HG03066 (cell line): ENCODE measurements around the gene GMPR2.
"Not testable (repeated sequence)": the region's sequence is repeated elsewhere in the genome, so short reads cannot be mapped to it uniquely, and the experiment has no call there.

Experiments used
- ATAC-seq: cut with Tn5 transposase; IDR thresholded peaks from one replicate; pipeline ENCODE4 v1.9.1; 2021; ENCODE audit warnings: low read depth; ENCODE audit not compliant: unreplicated experiment

GMPR2 gene

DNA sequence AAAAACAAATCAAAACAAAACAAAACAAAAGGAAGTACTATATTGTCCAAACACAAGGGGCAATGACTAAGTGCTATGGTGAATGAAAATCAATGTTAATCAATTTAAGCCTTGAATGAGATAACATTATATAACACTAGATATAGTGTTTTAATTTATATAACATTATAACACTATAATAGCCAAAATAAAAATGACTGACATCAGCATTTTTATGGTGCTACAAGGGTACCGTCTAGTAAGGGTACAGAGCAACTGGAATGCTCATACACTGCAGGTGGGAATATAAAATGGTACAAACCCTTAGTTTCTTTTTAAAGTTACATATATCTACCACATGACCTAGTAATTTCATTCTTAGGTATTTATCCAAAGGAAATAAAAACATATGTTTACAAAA is 6.3 kb upstream of the GMPR2 start:
- ATAC-seq, result no peak

DNA sequence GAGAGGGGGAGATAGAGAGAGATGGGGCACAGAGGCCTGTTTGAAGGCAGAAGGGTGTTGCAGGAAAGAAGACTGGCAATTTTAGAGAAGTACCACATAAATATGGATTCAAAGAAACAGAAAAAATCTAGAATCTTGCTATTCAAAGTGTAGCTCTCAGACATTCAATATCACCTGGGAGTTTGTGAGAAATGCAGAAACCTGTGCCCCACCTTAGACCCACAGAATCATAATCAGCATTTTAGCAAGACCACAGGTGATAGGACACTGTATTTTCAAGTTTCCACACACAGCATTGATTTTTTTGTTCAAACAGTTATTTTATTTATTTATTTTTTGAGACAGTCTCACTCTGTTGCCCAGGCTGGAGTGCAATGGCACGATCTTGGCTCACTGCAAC is 3.8 kb upstream of the GMPR2 start:
- ATAC-seq, result no peak

DNA sequence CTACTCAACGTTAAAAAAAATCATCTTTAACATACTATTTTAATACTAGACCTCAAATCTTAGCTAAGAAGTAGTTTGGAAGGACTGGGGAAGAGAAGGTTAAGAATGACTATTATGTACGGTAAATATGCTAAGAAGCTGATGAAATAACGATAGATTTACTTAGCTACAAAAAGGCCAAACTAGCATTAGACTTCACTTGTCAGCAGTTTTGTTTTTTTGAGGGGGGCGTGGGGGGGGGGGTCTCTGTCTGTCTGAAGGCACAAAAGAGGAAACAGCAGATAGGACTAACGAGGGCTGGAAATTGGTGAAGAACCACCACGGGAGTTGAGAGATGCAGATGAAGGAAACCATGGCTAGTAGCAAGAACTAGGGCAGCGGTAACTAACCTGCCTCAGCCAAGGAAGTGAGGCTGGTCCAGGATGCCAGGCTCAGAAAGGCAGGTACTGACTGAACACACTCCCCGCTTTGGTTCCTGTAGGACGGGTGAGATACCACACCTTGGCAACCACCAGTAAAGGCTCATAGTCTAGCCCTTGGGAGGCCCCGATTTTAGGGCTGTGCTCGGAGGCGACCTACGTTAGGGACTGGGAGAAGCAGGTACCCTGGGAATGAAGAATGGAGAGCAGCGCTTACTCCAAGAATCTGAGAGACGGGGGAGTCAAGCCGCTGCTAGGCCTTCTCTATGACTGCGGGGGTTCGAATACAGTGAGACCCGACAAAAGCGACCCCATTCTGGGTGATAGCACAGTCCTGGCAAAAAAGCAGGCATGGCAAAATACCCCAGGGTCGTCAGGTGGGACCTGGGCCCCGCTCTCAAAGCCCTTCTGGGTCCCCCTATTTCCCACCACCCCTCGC is 1.2 kb upstream of the GMPR2 start:
- no peak for ATAC-seq

DNA sequence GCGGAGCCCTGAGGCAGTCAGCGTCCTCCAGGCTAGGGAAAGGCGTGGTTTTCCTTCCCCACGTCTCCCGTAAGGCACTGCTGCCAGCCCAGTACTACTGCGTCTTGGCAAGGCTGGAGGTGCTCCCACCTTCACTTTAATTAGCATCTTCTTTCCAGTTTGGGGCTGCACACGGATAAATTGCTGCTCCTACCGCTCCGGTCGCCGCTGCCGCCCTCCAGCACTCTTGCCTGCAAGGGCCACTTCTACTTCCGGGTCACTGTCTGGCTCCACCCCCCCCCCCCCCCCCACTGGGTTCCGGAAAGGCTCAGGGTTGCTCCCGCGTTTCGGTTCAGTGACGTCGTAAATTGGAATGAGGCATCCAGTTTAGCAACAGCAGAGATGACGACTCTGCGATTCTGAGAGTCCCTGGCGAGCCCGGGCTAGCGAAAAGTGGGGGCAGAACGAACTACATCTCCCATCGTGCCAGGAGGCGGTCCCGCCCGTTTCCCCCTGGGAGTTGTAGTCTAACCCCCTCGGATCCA is 546 bp upstream of the GMPR2 start, which contains the start of gene NEDD8:
NEDD8 (minus strand) TSS at position 247 of the 524 bp plus-strand sequence; CDS start at position 147, 100 bp downstream.
- peak; percentile 78 for ATAC-seq

DNA sequence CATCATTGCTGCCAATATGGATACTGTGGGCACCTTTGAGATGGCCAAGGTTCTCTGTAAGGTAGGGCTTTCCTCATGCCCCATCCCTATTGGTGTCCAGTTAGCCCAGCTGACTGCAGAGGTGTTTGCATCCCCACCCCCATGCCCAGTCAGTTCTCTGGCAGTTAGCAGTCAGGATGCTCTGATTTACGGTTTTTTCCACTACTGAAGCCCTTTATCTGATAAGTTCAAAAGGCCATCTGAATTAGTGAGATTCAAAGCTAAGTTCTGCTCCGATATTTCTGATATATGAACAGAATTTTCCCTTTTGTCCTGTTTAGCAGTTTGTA is 773 bp downstream of the GMPR2 start:
- no peak for ATAC-seq

DNA sequence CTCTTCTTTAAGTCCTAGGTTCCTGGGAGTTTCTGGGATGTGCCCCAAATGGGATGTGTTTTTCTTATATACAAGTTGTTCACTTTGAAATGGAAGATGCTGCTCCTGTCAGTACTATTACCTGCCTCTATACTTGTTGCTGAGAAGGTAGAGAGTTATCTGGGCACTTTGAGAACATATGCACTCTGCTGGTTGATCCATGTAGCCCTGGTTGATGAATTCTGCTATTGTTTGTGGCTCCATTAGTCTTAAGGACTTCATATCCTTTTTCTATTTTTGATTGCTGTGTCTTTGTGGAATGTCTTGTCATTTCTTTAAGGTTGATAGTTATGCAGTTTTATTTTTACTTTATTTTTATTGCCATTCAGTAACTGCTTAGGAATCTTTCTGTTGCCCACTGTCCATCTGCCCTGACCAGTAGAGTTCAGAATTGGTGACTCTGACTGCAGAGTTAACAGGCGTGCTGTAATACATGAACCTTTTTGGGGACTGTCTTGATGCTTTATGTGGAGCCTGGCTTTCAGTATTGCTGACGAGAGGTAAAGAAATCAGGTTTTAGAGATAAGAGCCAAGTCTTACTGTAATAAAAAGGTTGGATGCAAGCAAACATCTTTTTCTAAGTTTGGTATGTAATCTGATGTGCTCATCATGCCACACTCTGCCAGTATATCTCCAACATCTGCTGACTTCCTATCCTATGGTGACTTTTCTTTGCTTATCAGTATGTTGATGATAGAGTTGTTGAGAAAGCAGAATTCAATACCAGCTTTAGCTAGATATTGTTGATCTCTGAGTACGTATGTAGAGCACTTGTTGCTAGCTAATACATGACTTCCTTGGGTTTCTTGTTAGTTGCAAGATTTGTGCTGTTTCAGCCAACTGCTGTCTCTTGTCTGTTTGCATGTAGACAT is 1.6 kb downstream of the GMPR2 start:
- no peak for ATAC-seq

DNA sequence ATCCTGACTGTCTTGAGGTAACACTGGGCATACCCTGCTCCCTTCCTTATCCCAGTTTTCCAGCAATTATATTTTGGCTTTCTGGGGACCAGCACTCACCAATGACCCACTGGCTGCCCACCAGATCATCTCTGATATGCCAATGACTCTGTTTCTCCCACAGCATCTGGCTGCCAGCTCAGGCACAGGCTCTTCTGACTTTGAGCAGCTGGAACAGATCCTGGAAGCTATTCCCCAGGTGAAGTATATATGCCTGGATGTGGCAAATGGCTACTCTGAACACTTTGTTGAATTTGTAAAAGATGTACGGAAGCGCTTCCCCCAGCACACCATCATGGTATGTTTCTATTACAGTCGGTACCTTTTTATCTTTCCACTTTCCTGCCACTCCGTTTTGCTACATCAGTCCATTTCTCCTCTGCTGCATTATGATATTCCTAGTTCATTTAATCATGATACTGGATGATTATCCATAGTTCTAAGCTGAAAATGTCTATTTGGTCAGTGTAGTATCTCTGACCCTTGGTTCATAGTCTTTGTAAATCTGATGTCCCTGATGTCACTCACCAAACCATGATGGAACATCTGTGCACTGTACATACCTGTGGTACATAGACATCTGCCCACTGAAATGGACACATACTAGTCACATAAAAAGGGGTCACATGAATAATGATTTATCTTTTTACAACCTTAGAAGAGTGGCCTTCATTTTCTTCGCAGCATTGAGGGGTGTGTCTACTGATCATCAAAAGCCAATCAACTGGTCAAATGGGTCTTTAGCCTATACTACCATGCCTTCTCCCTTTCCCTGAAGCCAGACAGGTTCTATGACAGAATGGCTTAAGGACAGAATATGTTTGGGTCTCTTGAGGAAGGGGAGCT is 3.3 kb downstream of the GMPR2 start:
- ATAC-seq, result no peak

DNA sequence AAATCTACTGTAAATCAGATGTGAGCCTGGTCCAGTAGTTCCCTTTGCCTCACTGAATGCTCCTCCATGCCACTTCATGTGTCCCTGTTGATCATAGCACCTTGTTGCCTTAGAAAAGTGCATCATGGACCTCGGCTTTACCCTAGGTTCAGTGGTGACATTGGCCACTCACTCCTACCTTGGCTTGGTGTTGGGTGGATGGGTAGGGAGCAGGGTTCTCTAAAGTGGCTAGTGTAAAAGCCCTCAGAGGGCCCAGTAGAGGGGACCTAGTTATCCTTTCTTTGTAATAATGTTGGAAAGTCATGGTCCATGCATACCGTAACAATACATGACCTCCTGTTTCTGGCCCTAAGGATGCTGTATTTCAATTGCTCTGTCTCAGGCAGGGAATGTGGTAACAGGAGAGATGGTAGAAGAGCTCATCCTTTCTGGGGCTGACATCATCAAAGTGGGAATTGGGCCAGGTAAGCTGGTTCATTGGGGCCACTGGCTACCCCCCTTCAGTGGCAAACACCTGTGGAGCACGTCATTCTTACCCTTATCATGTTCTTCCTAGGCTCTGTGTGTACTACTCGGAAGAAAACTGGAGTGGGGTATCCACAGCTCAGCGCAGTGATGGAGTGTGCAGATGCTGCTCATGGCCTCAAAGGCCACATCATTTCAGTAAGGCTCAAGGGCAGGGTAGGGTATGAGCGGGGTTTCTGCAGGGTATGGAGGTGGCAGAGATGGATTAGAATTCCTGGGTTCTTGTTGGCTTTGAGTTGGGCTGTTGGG is 4.1 kb downstream of the GMPR2 start:
- no peak for ATAC-seq

DNA sequence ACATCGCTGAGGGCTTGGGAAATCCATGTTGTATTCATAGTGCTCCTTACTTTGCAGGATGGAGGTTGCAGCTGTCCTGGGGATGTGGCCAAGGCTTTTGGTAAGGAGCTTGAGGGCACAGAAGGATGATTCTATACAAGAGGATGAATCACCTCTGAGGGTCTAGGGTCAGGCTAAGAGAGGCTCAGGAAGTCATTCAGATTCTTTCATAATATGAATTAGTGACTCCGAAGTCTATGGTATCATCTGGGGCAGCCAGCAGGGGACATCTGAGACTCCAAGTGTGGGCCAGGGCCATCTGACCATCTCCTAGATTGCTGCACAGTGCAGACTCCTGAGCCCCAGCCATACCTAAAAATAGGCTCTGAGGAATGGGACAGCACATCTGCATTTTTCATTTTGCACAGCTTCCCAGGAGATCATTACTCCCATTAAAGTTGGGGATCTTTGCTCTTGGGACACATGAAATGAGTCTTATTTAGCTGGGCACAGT is 4.8 kb downstream of the GMPR2 start:
- no peak for ATAC-seq

GRCh38 chr14:24238123-24238522 is 5.4 kb downstream of the GMPR2 start:
- no peak for ATAC-seq

DNA sequence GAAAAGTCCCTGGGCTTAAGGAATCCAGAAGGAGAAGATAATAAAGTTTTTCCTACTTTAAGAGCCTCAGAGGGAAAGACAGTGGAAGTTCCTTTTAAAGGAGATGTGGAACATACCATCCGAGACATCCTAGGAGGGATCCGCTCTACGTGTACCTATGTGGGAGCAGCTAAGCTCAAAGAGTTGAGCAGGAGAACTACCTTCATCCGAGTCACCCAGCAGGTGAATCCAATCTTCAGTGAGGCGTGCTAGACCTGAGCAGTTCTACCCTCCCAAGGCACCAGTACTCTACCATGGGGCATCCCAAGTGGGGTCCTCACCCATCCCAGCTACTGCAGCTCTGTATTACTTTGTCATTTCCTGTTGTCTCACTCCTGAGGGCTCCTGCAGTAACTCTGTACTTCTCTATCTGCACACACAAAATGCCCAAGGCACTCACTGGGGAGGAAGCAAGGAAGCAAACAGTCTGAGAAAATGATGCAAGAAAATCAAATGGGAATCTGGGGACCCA is 5.9 kb downstream of the GMPR2 start:
- ATAC-seq, result no peak

DNA sequence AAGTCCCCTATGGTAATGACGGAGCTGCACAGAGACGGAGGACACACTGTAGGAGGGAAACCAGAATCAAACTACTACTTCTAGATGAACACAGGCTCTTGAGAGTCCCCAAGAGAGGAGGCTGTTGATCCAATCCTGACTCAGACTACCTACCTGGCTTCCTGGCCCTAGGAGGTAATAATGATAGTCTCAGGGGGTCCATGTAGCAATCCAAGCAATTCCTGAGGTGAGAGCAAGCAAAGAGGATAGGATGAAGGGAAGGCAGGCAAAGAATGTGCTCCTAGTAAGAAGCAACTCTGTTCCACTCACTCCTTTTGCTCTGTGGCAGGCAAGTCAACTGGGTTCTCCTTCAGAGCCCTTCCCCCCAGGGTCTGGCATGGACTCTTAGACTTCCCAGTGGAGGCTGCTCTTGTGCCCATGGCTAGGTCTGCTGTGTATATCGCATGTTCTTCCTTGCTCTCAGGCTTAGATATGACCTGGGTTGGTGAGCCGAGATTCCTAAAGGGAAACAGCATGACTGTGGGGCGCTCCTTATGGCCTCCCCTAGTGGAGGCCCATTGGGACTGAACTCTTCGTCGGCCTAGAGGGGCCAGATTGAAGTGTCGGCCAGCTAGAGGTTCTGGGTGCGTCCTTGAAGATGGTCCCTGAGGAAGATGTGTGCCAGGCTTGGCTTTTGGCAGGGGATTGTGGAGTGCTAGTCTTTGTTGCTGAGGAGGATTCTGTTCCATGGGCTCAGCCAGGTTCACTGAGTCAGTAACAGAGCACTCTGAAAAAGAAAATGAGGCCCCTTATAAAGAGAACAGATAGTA is 7.6 kb downstream of the GMPR2 start:
- no peak for ATAC-seq

GRCh38 chr14:24241829-24242443 is 9.2 kb downstream of the GMPR2 start:
- peak; percentile 74 for ATAC-seq

- ATAC-seq, result no peak
Measured at GRCh38 chr14:24243336-24243836, 10.7 kb downstream of the GMPR2 start.

GRCh38 chr14:24245350-24245749 is 12.6 kb downstream of the GMPR2 start:
- ATAC-seq, result not testable (repeated sequence)

GRCh38 chr14:24246765-24247212 is 14.1 kb downstream of the GMPR2 start:
- ATAC-seq, result no peak

DNA sequence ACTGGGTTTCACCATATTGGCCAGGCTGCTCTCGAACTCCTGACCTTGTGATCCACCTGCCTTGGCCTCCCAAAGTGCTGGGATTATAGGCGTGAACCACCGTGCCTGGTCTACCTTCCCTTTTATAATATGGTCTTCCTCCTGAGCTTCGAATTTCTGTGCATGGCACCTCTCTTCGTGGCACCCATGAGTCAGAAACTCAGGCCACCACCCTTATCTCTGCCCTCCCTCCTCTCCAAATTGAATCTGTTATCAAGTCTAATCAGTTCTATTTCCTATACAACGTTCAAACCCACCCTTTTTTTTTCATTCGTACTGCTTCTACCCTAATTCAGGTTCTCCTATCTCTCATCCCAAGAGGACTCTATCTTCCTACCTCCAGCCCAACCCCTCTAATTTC is 14.7 kb downstream of the GMPR2 start:
- no peak for ATAC-seq
